HG03439 (cell line): Measurements from ENCODE around the gene CRYM.
"Not testable (repeated sequence)": the region's sequence is repeated elsewhere in the genome, so short reads cannot be mapped to it uniquely, and the experiment has no call there.

Experiments used
- ATAC-seq: cut with Tn5 transposase; IDR thresholded peaks from one replicate; pipeline ENCODE4 v1.9.1; 2021; ENCODE audit warnings: mild to moderate bottlenecking, moderate library complexity; ENCODE audit not compliant: unreplicated experiment

The CRYM gene

DNA sequence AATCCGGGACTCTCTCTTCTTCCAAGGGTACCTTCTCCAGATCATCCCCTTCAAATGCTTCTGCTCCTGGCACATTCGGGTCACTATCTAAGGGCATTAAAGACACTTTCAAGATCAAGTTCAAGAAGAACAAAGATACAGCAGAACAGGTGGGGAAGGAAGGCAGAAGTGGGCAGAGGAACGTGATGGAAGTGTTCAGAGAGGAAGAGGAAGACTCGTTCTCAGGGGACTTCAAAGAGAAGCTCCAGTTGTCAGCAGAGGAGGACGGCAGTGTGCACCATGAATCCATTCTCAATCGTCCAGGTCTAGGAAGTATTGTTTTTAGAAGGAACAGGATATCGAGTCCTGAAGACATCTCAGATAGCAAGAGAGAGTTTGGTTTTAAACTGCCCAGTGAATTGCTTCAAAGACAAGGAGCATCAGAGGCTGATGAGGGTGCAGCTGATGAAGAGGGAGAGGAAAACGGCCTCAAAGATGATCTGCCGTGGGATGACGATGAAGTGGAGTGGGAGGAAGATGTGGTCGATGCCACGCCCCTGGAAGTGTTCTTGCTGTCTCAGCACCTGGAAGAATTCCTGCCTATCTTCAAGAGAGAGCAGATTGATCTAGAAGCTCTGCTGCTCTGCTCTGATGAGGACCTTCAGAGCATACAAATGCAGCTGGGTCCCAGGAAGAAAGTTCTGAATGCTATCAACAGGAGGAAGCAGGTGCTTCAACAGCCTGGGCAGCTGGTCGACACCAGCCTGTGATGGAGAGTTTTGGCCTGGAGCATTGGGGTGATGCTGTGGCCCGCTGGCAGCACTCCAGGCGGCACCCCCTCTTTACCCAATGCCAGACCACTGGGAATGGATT, 27.8 kb downstream of the CRYM start:
- ATAC-seq = no peak

DNA sequence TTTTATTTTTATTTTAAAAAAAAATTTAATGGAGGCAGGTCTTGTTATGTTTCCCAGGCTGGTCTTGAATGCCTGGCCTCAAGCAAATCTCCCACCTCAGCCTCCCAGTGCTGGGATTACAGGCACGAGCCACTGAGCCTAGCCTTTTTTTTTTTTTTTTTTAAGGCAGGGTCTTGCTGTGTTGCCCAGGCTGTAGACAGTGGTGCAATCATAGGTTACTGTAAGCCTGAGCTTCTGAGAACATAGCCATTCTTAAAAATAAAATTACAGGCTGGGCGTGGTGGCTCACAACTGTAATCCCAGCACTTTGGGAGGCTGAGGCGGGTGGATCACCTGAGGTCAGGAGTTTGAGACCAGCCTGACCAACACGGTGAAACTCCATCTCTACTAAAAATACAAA, 29.9 kb downstream of the CRYM start:
- ATAC-seq = not testable (repeated sequence)

DNA sequence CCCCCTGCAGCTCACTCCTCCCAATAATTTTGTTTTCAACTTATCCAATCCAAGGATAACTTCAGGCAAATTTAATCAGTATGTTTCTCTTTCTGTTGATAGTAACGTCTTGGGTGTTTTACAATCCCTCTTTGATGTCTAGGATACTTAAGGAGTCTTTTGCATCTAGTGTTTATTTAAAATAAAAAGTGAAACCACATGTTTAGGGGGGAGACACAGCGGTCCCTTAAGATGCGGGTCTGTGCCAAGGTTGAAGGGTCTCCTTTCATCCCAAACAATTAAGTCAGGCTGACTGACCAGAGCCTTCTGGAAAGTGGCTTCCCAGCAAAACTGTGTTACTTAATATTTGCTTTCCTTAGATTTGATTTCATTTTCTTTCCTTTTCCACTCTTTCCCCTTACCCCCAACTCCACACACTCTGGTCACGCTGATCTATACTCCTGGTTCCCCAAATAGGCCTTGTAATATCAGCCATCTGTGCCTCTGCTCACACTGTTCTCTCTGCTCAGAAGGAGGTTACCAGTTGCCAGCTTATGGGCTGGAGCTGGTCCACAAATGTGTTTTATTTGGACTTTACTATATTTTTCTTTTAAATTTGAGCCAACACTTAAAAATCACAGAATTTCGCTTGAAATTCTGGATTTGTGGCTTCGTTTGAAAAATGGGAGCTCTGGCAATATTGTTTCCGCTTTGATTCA, 33.4 kb downstream of the CRYM start:
- no peak for ATAC-seq

DNA sequence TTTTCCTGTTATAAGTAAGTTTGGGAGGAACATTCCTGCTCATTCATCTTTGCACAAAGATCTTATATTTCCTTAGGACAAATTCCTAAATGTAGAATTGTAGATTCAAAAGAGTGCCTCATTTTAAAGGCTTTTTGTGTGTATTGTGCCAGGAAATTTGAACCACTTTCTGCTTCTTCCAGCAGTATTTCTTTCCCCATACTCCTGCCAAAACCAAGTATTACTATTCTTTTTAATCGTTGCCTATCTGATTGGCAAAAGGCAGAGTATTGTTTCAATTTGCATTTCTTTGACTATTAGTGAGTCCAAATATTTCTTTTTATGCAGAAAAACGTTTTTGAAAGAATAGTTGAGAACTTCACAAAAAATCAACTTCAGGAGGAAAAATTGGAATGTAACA, 35.3 kb downstream of the CRYM start:
- ATAC-seq = no peak

DNA sequence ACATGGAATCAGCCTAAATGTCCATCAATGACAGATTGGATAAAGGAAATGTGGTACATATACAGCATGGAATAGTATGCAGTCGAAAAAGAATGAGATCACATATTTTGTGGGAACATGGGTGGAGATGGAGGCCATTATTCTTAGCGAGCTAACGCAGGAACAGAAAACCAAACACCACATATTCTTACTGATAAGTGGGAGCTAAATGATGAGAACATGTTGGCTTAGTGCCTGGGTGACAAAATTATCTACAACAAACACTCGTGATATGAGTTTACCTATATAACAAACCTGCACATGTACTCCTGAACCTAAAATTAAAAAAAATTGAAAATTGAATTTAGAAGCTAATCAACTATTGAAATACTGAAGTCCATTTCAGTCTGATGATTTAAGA, 38.4 kb downstream of the CRYM start:
- no peak for ATAC-seq

DNA sequence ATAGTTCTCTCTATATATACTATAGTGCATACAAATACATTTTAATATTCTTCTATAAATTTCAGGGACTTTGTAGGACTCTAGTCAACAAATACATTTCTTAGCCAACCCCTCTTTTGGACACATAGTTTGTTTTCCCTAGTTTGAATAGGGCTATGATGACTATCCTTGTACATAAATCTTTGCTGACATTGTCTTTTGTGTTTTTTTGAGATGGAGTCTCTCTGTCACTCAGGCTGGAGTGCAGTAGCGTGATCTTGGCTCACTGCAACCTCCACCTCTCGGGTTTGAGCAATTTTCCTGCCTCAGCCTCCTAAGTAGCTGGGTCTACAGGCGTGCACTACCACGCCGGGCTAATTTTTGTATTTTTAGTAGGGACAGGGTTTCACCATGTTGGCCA, 41.3 kb downstream of the CRYM start:
- ATAC-seq = no peak

DNA sequence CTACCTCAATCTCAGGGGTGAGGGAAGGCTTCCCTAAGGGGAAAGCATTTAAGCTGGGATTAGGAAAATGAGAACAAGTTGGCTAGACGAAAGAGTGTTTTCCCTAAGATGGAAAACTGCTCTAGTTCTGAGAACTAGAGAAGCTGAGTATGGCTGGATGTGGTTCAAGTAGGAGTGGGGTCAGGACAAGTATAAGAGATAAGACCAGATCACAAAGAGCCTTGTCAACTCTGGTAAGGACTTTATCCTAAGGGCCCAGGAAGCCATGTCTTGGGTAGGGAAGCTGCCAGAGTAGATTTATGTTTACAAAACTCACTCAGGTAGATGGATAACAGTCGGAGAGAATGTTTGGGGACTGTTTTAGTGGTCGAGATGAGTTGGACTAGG, 42.9 kb downstream of the CRYM start:
- no peak for ATAC-seq

DNA sequence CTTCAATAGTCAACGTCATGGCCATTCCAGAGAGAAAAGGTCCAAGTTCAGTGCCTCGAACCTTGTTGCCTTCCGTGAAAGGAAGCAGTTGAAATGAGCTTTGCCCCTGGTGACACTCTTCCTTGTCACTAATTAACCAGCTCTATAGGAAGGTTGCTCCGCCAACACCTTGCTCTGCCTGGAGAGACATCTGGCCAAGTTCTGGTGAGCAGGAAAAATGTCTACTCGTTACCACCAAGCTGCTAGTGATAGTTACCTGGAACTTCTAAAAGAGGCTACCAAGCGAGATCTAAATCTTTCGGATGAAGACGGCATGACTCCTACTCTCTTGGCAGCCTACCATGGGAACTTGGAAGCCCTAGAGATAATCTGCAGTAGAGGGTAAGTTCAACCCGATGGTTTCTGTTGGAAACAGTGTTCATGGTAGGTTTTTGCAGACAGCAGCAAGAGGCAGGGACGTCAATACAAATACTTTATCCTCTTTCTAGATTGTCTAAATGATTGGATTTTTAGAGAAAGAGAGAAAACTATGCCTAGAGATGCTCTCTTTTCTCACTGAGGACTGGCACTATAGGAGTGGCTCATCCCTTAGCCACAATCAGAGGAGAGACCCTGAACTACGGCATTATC, 44.5 kb downstream of the CRYM start, which contains the start of gene ANKS4B:
ANKS4B (plus strand) TSS at position 179 of the 630 bp plus-strand sequence; CDS start at position 218, 39 bp downstream.
- ATAC-seq = no peak

DNA sequence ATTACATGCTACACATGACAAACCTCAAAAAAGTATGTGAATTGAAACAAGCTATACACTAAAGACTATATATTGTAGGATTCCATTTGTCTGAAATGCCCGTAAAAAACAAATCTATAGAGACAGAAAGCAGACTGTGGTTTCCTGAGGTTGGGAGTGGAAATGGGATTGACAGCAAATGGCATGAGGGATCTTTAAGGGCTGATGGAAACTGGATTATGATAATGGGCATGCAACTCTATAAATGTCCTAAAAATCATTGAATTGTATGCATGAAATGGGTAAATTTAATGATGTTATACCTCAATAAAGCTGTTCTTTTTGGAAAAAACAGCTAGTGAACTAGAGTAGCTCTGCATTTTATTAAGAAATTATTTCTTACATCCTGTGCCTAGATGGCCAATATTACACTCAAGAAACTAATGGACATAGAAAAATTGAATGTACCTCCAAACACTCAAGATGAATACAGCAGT, 45.0 kb downstream of the CRYM start:
- no peak for ATAC-seq

DNA sequence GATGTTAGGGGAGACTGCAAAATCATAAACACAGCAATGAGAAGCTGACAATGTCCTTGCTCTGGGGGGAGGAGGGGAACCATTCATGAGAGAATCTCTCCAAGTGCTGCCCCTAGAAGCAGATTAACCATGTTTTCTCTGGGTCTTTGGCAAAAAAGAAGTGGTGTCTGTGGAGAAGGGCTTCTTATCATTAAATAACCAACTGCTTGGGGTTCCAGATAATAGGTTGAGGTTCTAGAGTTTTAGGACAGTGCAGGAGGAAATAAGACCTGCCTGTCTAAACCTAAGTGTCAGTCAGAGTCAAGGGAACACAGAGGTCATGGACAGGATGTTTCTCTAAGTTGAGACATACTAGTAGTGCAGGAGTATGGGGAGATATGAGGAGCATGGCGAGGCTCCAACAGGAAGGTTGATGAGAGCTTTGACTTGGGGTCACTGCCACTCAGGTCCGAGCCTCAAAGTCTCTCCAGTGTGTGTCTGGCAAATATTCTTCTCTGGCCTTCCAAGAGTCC, 49.7 kb downstream of the CRYM start:
- no peak for ATAC-seq

DNA sequence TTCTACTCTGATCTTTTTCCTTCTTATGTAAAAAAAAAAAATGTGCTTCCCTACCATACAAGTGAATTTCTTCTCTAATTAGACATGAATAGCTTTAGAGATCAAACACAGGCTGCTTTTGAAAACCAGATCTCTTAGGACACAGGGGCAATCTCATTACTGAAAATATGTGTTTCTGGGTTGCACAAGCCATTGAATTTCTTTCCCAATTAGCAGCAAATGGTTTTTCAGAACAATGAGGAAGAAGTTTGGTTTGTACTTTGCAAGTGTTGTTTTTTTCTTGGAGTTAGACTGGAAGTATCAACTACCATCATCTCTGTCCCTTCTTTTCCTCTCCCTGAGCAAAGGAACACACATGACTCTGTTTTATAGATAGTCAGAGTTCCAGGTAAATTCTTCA, 50.2 kb downstream of the CRYM start:
- no peak for ATAC-seq

DNA sequence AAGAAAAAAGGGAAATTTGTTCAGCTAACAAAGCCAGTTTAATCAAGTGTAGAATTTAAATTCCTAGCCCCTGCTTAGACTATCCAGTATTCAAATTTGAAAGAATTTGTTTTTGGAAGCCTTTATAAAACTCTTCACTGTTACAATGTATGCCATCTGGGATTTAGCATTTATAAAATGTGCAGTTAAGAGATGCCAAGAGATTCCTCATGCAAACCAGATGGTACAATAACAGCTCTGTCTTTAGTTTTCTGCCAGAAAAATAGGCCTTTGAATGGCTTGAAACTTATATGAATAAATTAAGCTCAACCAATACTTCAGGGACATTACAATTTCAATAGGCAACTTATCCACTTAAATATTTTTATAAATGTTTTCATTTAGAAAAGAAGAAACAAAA, 51.3 kb downstream of the CRYM start:
- no peak for ATAC-seq

DNA sequence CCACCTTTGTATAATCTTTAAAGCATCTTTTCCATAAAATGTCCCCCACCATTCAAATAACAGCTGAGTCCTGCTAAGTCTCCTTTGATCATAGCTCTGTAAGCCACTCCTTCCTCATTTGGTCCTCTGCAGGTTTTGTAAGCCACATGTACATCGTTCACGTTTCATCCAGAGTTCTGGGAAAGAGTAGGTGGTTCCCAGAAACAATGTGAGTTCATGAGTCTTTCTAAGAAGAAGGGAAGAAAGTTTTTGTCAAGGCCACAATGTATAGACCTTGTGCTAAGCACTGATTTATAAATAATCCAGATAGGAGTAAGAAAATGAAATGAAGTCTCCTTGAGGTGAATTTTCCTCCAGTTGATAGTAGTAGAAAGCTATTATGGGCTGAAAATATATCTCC, 53.3 kb downstream of the CRYM start:
- no peak for ATAC-seq

DNA sequence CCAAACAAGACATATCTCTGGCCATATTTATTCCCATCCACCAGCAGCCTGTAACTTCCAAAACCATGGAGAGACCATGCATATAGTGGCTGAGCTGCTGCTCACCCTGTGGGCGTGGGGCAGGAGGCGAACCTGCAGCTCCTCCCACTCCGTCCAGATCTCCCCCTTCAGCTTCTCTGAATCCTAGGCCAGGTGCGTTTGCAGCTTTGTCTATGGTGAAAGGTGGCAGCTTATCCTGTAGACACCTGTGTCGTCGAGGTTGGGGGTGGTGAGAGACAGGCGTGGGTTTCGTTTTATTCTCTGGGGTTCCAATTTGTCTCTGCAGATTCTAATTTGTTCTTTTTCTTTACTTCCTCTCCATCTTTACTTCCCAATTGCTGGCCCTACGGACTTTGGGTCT, 54.3 kb downstream of the CRYM start:
- ATAC-seq = no peak

DNA sequence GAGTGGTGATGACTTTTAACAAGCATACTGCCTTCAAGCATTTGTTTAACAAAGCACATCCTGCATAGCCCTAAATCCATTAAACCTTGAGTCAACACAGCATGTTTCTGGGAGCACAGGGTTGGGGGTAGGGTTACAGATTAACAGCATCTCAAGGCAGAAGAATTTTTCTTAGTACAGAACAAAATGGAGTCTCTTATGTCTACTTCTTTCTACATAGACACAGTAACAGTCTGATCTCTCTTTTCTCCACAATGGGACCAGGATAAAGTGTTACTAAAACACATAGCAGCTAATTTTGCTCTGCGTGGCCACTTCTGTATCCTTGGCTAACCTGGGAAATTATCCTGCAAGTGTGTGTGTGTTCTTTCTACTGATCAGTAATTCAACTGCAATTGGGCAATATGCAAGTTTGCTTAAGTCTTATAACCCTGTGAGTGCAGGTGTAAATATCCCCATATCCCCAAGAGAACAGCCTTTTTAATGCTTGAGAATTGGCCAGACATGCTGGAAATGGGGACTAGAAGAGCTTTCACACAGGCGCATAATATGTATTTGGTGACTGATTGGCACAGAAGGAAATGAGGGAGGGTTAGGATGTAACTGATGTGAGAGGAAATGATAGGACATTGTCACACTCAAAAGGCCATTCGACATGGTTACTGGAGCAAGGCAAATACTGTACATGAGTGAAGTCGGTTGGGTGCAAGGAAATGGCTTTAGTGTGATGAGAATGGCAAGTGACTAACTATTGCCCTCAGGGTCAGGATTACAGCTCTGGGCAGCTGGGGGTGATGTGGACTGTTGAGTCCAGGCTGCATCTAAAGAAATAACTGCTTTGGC, 55.4 kb downstream of the CRYM start:
- no peak for ATAC-seq

DNA sequence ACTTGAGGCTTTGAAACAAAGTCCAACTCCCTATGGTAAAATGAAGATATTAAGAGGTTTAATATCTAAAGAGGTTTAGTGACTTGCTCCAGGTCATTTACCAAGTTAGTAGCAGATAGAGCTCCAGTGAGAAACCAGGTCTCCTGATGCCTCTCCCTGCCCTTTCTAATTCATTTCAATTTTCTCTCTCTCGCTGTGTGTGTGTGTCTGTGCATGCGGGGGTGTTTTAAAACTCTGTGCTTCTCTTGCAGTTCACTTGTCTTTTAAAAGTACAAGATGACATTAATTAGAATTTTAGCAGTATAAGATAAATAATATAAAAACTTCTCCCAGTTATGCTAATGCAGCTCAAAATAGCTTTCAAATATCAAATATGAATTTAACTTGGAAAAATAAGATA, 58.5 kb downstream of the CRYM start:
- ATAC-seq = no peak

DNA sequence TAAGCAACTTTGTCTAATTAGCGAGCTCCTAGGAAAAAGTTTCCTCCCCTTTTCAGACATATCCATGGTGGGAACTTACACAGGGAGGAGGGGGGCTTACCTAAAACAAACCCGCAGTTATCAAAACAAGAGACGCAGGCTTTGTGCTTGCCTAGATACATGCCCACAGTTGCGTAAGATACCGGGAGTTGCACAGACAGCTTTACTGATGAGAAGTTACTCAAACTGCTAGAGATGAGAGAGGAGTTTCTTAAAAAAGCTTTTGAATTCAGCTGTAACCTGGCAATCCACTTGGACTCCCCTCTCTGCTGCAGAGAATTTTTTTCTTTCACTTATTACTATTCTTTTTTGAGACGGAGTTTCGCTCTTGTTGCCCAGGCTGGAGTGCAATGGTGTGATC, 59.9 kb downstream of the CRYM start:
- ATAC-seq = no peak

DNA sequence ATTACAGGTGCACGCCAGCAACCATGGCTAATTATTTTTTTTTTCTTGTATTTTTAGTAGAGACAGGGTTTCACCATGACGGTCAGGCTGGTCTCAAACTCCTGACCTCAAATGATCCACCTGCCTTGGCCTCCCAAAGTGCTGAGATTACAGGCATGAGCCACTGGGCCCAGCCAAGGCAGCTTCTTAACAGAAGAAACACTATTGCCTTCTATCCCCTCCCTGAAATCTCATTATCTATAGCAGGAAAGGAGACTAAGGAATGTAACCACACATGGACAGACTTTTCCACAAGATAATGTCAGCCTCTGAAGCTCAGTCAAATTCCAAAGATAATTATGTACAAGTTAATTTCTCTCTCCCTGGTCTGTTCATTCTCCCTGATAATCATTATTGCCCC, 61.0 kb downstream of the CRYM start:
- no peak for ATAC-seq

DNA sequence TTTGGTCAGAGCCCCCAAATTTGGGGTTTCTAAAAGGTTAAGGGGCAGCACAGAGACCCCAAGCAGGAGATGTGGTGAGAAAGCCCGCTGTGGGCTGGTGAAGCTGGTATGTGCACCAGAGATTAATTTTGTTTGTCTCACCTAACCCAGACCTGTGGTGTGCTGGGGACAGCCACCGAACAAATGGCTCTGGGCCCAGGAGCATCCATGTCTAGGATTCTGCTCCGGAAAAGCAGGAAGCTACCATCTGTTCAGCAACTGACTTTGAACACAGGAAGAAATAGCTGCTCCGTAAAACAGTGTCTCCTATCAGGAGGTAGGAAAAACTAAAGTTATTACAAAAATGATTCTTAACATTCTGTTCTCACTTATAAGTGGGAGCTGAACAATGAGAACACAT, 64.0 kb downstream of the CRYM start:
- no peak for ATAC-seq

DNA sequence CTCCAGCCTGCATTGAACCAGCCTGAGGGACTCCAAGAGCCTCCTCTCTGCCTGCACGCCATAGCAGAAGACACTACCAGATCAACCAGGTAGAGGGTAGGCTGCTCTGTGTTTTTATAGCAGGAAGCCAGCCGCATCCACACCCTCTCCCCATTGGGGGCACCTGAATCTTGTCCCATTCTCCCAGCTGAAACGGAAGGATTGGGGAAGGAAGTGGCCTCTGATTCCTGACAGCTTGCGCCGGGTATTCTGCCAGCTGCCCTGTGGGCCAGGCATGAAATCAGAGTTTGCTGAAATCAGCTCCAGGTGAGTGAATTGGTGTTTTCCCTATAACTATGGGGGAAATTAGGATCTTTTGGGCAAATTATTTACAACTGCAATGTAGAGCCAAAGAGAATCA, 66.6 kb downstream of the CRYM start, which contains the start of gene ZP2:
ZP2 (minus strand) TSS at position 89 of the 400 bp plus-strand sequence; CDS start at position 62, 27 bp downstream.
- ATAC-seq = no peak
